Body of pancreas (tissue), 4 donors: Measurements from ENCODE around the gene ACKR4.

Experiments
- CTCF ChIP-seq, 7 experiments: fragments of 450-650 bp in 4 of 7; fragments of 200-600 bp in 3 of 7; sonication (generic) in 3 of 7; IDR thresholded peaks; one replicate each; pipeline ENCODE4 v1.5.1; 2016 to 2019; ENCODE audit warnings: antibody characterized with exemption in 7 of 7
- POLR2A ChIP-seq, 3 donors: fragments of 450-650 bp; IDR thresholded peaks; one replicate each; pipeline ENCODE4 v1.6.1; 2016; ENCODE audit warnings: antibody characterized with exemption in 3 of 3, mild to moderate bottlenecking in 2 of 3

- TF ChIP-seq CTCF (IDR thresholded peaks at IDR 0.05): no peak
- TF ChIP-seq POLR2A (IDR thresholded peaks at IDR 0.05): no peak
These were observed 26.6 kb downstream of the ACKR4 start for GRCh38 chr3:132623646-132624045.
